Measurements from ENCODE around the gene NCEH1. TPM values are rescaled to one million over a fixed set of nuclear protein-coding genes. Genes with fewer than 3 reads are reported as not detected.

Gene NCEH1
- total RNA-seq, 2 experiments from 2014 or later = 2.8 to 3.4 TPM

- no peak for TF ChIP-seq CTCF (IDR thresholded peaks at IDR 0.05)
- ChIA-PET POLR2A (interaction anchor here (0.5 kb wide), 1 partner anchor 40 kb away, joined by 3 read pairs; no protein-coding TSS in a partner anchor), CTCF (interaction anchor here (1.0 to 3.7 kb wide), 4 partner anchors 11 to 284 kb away, joined by 3 to 12 read pairs (median 7); no protein-coding TSS in a partner anchor)
- H3K4me3 Mint-ChIP-seq = no peak overlapping the region
- H3K27ac Mint-ChIP-seq = no peak overlapping the region
- intact Hi-C loops (cut with micrococcal nuclease) = no loop called here
- peaks cover 9% of the 10 kb centered on the region for H3K4me1 Mint-ChIP-seq (ENCODE audit: low read depth)
- DNase-seq (no peak), ATAC-seq (no peak)
- H3K9me3 Mint-ChIP-seq = peaks cover 4% of the 10 kb centered on the region
- no peaks in the 10 kb centered on the region for H3K36me3 Mint-ChIP-seq (ENCODE audit: low read depth)
- H3K27me3 Mint-ChIP-seq = no peaks in the 10 kb centered on the region
These were observed 94.8 kb downstream of the NCEH1 start for GRCh38 chr3:172616031-172616461.

- peaks cover 7% of the 10 kb centered on the region for H3K9me3 Mint-ChIP-seq
- ATAC-seq (no peak), DNase-seq (no peak)
- ChIA-PET CTCF (interaction anchor here (1.9 to 3.7 kb wide), 3 partner anchors 12 to 283 kb away, joined by 5 to 12 read pairs (median 9); no protein-coding TSS in a partner anchor), POLR2A (no interaction called here)
- intact Hi-C loops (cut with micrococcal nuclease) = no loop called here
- no peaks in the 10 kb centered on the region for H3K36me3 Mint-ChIP-seq (ENCODE audit: low read depth)
- H3K4me1 Mint-ChIP-seq (ENCODE audit: low read depth) = peaks cover 9% of the 10 kb centered on the region
- H3K27me3 Mint-ChIP-seq = no peaks in the 10 kb centered on the region
- no peak overlapping the region for H3K4me3 Mint-ChIP-seq
- H3K27ac Mint-ChIP-seq = no peak overlapping the region
- no peak for TF ChIP-seq CTCF (IDR thresholded peaks at IDR 0.05)
These were observed 95.6 kb downstream of the NCEH1 start for GRCh38 chr3:172615296-172615695.

GRCh38 chr3:172614340-172615274, 96.3 kb downstream of the NCEH1 start:
- no peak overlapping the region for H3K4me3 Mint-ChIP-seq
- intact Hi-C loops (cut with micrococcal nuclease) = no loop called here
- POLR2A ChIA-PET = no interaction called here
- peaks cover 9% of the 10 kb centered on the region for H3K4me1 Mint-ChIP-seq (ENCODE audit: low read depth)
- no peak overlapping the region for H3K27ac Mint-ChIP-seq
- no peaks in the 10 kb centered on the region for H3K36me3 Mint-ChIP-seq (ENCODE audit: low read depth)
- no peaks in the 10 kb centered on the region for H3K27me3 Mint-ChIP-seq
- H3K9me3 Mint-ChIP-seq = peaks cover 7% of the 10 kb centered on the region
- DNase-seq (no peak), ATAC-seq (no peak)
- TF ChIP-seq CTCF (IDR thresholded peaks at IDR 0.05) = no peak
- CTCF ChIA-PET = interaction anchor here (1.9 to 3.7 kb wide), 3 partner anchors 12 to 19 kb away, joined by 5 to 15 read pairs (median 12); no protein-coding TSS in a partner anchor

GRCh38 chr3:172613845-172614244, 97.0 kb downstream of the NCEH1 start:
- Mint-ChIP-seq H3K36me3 (ENCODE audit: low read depth) (no peaks in the 10 kb centered on the region), H3K9me3 (peaks cover 7% of the 10 kb centered on the region), H3K27ac (no peak overlapping the region), H3K4me1 (ENCODE audit: low read depth) (peaks cover 9% of the 10 kb centered on the region), H3K4me3 (no peak overlapping the region), H3K27me3 (no peaks in the 10 kb centered on the region)
- POLR2A ChIA-PET = no interaction called here
- intact Hi-C loops (cut with micrococcal nuclease) = no loop called here
- no peak for DNase-seq
- no peak for TF ChIP-seq CTCF (IDR thresholded peaks at IDR 0.05)
- ATAC-seq = no peak
- CTCF ChIA-PET = interaction anchor here (1.1 to 2.7 kb wide), 2 partner anchors 12 to 18 kb away, joined by 4 to 15 read pairs; no protein-coding TSS in a partner anchor

All from activated CD8-positive, alpha-beta T cell treated with anti-CD3 and anti-CD28 coated beads for 36 hours (primary cell).